IPS-20b (cell line): ENCODE measurements around the gene EVC.

ENCODE experiments used
- H3K27ac ChIP-seq: one replicate; pipeline ENCODE4 v1.5.1; 2013; ENCODE audit warnings: low read length
- H3K27me3 ChIP-seq: 2 replicates; pipeline ENCODE4 v1.6.1; 2013; ENCODE audit warnings: mild to moderate bottlenecking, low read length, inconsistent platforms; ENCODE audit not compliant: insufficient read depth
- H3K36me3 ChIP-seq: 2 replicates; pipeline ENCODE4 v1.6.1; 2013; ENCODE audit warnings: low read depth, mild to moderate bottlenecking, inconsistent platforms, low read length, moderate library complexity; ENCODE audit not compliant: insufficient read depth
- H3K4me1 ChIP-seq: 2 replicates; pipeline ENCODE4 v1.6.1; 2013; ENCODE audit warnings: mild to moderate bottlenecking, control low read depth, inconsistent platforms, low read length, moderate library complexity; ENCODE audit not compliant: insufficient read depth
- H3K4me3 ChIP-seq: 2 replicates; pipeline ENCODE4 v1.5.1; 2013; ENCODE audit warnings: mild to moderate bottlenecking, low read length, inconsistent platforms
- H3K9ac ChIP-seq: 2 replicates; pipeline ENCODE4 v1.6.1; 2013; ENCODE audit warnings: low read depth, mild to moderate bottlenecking, inconsistent platforms, low read length, moderate library complexity
- H3K9me3 ChIP-seq: 2 replicates; pipeline ENCODE4 v1.6.1; 2013; ENCODE audit warnings: mild to moderate bottlenecking, low read depth, low read length, inconsistent platforms; ENCODE audit not compliant: insufficient read depth

The EVC gene

DNA sequence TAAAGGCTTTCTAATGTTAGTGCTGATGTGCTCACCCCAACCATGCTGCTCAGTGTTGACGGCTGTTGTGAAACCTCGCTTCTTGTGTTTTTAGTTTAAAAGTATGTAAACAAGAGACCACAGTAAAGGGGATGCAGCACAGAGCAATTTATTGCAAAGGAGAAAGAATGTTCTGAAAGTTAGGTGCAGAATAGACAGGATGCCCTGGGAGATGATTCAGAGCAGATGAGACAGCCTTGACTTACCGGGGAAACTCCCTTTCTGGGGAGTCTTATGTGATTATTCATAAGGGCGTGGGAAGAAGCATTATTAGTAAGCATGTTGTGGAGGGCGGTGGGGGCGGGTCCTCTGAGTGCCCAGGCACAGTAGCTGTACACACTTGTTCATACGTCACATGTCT is 47.7 kb downstream of the EVC start:
- H3K9me3 ChIP-seq = no peaks in the 10 kb centered on the region
- H3K36me3 ChIP-seq = peaks cover 50% of the 10 kb centered on the region
- no peak overlapping the region for H3K27ac ChIP-seq
- H3K9ac ChIP-seq = no peak overlapping the region
- H3K4me1 ChIP-seq = peaks cover 6% of the 10 kb centered on the region
- H3K27me3 ChIP-seq = no peaks in the 10 kb centered on the region
- no peak overlapping the region for H3K4me3 ChIP-seq

- no peak overlapping the region for H3K9ac ChIP-seq
- peaks cover 5% of the 10 kb centered on the region; the same call in 1 of the 2 replicates for H3K4me1 ChIP-seq
- no peak overlapping the region for H3K4me3 ChIP-seq
- H3K27ac ChIP-seq = no peak overlapping the region
- H3K36me3 ChIP-seq = peaks cover 43% of the 10 kb centered on the region; the same call in 1 of the 2 replicates
- no peaks in the 10 kb centered on the region for H3K27me3 ChIP-seq
- no peaks in the 10 kb centered on the region for H3K9me3 ChIP-seq
Observed at GRCh38 chr4:5759236-5760075, 48.5 kb downstream of the EVC start.

DNA sequence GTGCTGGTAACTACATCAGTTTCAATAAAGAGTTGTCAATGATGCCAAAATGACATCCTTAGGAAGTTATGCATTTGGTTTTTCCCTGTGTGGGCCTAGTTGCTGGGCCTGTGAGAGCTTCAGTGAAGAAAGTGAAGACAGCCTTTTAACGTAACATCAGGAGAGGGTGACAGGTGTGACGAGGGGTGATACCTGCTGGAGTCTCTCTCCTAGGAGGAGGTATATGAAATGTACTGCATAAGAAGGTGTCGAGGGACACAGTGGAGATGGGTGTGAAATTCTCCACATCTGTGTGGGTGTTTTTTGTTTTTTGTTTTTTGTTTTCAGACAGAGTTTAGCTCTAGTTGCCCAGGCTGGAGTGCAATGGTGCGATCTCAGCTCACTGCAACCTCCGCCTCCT is 49.2 kb downstream of the EVC start:
- no peaks in the 10 kb centered on the region for H3K9me3 ChIP-seq
- H3K27me3 ChIP-seq = no peaks in the 10 kb centered on the region
- no peak overlapping the region for H3K4me3 ChIP-seq
- H3K4me1 ChIP-seq = peaks cover 5% of the 10 kb centered on the region; the same call in 1 of the 2 replicates
- H3K27ac ChIP-seq = no peak overlapping the region
- H3K36me3 ChIP-seq = peaks cover 35% of the 10 kb centered on the region; the same call in 1 of the 2 replicates
- no peak overlapping the region for H3K9ac ChIP-seq

DNA sequence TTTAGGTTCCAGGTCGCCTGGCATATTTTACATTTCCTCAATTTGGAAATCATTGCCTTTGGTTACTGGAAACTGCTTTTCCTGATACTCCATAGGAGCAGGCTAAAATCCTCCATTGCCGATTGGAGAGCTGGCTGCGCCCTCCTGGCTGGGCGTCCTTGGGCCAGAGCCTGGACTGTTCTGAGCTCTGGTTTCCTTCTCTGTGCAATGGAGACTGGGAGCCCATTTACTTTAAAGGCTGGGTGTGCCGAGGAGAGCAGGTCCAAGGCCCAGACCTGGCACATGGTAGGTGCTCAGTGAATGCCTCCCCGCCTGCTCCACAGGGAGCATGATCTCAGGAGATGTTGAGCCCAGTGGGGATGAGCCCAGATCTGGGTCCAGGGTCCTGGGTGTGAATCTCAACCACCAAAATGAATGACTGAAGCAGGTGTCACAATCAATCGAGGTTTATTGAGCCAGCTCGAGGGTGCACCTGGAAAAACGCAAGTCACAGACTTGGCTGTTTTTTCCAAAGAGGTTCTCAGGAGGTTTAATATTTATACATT is 50.0 kb downstream of the EVC start:
- H3K27ac ChIP-seq = no peak overlapping the region

GRCh38 chr4:5770051-5770450 is 59.0 kb downstream of the EVC start:
- Histone ChIP-seq H3K27ac (no peak overlapping the region), H3K4me1 (peaks cover 5% of the 10 kb centered on the region; the same call in 1 of the 2 replicates), H3K9ac (no peak overlapping the region), H3K36me3 (0 out of 2 replicates have a peak, but pooled peaks cover 7% of the 10 kb centered on the region), H3K27me3 (no peaks in the 10 kb centered on the region), H3K9me3 (peaks cover 14% of the 10 kb centered on the region), H3K4me3 (no peak overlapping the region)

More for the DNA sequence above, 50.0 kb downstream of the EVC start:
- H3K9me3 ChIP-seq = no peaks in the 10 kb centered on the region
- H3K4me1 ChIP-seq = peaks cover 5% of the 10 kb centered on the region; the same call in 1 of the 2 replicates
- no peak overlapping the region for H3K4me3 ChIP-seq
- no peak overlapping the region; the same call in 1 of the 2 replicates for H3K9ac ChIP-seq
- H3K27me3 ChIP-seq = no peaks in the 10 kb centered on the region
- peaks cover 28% of the 10 kb centered on the region; the same call in 1 of the 2 replicates for H3K36me3 ChIP-seq

DNA sequence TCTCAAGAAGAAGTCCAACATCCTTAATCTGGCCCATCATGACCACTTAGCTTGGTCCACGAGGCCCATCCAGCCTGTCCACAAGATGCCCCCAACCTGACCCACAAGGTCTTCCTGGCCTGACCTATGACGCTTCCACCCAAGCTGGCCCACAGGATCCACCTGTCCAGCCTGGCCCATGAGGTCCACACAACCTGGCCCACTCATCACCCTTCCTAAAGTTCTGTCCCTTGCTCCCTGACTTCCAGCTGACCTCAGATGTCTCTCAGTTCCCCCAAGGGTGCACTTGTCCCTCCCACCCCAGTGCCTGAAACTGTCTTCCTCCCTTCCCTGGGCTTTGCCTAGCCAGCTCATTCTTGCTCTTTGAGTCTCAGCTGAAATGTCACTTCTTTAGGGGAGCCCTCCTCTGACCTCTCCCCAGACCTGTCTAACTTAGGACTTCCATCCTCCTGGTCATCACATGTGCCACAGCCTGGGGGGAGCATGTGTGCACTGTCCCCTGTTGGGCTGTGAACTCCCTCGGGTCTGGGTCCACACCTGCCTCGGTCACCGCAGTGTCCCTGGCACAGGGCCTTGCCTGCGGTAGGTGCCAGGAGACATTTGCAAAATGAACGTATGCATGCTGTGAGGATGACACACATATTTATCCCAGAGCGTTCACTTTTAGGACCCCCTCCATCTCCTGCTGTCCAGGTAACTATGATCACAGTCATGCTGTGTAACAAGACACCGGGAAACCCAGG is 61.7 kb downstream of the EVC start:
- Histone ChIP-seq H3K9ac (no peak overlapping the region), H3K36me3 (peaks cover 23% of the 10 kb centered on the region), H3K4me3 (no peak overlapping the region), H3K9me3 (peaks cover 36% of the 10 kb centered on the region), H3K27me3 (no peaks in the 10 kb centered on the region), H3K27ac (no peak overlapping the region), H3K4me1 (peaks cover 5% of the 10 kb centered on the region; the same call in 1 of the 2 replicates)

- Histone ChIP-seq H3K36me3 (peaks cover 23% of the 10 kb centered on the region), H3K9ac (no peak overlapping the region), H3K4me3 (no peak overlapping the region), H3K27me3 (no peaks in the 10 kb centered on the region), H3K9me3 (peaks cover 34% of the 10 kb centered on the region), H3K4me1 (peaks cover 5% of the 10 kb centered on the region; the same call in 1 of the 2 replicates), H3K27ac (no peak overlapping the region)
Observed at GRCh38 chr4:5773271-5773555, 62.2 kb downstream of the EVC start.

- H3K9me3 ChIP-seq = peaks cover 32% of the 10 kb centered on the region
- no peak overlapping the region for H3K27ac ChIP-seq
- H3K36me3 ChIP-seq = peaks cover 23% of the 10 kb centered on the region
- peaks cover 5% of the 10 kb centered on the region; the same call in 1 of the 2 replicates for H3K4me1 ChIP-seq
- H3K4me3 ChIP-seq = no peak overlapping the region
- H3K9ac ChIP-seq = no peak overlapping the region
- H3K27me3 ChIP-seq = no peaks in the 10 kb centered on the region
Observed at GRCh38 chr4:5774416-5775036, 63.5 kb downstream of the EVC start.

GRCh38 chr4:5776510-5776909 is 65.5 kb downstream of the EVC start:
- H3K9ac ChIP-seq = no peak overlapping the region
- no peak overlapping the region for H3K27ac ChIP-seq
- H3K27me3 ChIP-seq = no peaks in the 10 kb centered on the region
- peaks cover 22% of the 10 kb centered on the region for H3K9me3 ChIP-seq
- peaks cover 5% of the 10 kb centered on the region; the same call in 1 of the 2 replicates for H3K4me1 ChIP-seq
- no peak overlapping the region for H3K4me3 ChIP-seq
- H3K36me3 ChIP-seq = peaks cover 16% of the 10 kb centered on the region

DNA sequence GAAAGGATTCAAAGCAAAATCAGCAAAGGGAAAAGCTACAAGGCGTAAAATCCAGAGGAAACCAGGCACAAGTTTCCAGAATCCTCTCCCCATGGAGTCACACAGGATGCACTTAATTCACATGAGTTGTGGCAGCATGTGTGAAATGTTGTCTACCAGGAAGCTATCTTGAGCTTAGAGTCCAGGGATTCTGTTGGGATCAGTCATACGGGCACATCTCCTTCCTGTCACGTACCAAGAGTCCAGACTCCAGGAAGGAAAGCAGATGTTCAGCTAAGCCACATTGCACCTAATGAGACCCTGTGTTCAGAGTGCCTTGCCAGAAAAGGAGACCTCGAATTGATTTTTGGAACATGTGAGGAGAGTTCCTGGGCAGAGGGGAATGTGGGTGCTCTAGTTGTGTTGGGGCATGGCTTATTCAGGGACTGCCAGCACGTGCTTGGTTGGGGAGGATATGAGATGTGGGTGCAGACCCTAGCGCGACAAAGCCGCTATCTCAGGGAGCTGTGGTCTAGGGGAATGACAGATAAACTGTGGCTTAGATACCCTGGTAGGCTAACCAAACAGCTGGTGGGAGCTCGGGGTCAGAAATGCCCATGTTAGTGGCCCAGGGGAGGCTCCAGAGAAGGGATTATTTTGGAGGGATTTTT is 70.0 kb downstream of the EVC start:
- no peak overlapping the region for H3K27ac ChIP-seq
- peaks cover 12% of the 10 kb centered on the region for H3K36me3 ChIP-seq
- H3K27me3 ChIP-seq = no peaks in the 10 kb centered on the region
- H3K9me3 ChIP-seq = peaks cover 14% of the 10 kb centered on the region; the same call in 1 of the 2 replicates
- no peaks in the 10 kb centered on the region for H3K4me1 ChIP-seq
- H3K4me3 ChIP-seq = no peak overlapping the region
- no peak overlapping the region for H3K9ac ChIP-seq

DNA sequence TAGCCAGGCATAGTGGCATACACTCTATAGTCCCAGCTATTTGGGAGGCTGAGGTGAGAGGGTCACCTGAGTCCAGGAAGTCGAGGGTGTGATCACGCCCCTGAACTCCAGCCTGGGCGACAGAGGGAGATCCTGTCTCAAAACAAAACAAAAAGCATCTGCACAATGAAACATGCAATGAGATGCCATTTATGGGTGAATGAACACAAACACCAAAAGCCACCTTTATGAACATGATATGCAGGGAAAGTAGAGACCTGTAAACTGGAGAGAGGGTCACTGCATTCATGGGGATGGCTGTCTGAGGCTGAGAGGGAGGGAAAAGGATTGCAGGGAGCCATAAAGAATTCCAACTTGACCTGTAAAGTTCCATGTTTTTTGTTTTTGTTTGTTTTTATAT is 70.7 kb downstream of the EVC start:
- Histone ChIP-seq H3K4me3 (no peak overlapping the region), H3K36me3 (peaks cover 5% of the 10 kb centered on the region; the same call in 1 of the 2 replicates), H3K4me1 (no peaks in the 10 kb centered on the region), H3K27ac (no peak overlapping the region), H3K9ac (no peak overlapping the region), H3K9me3 (peaks cover 7% of the 10 kb centered on the region; the same call in 1 of the 2 replicates), H3K27me3 (no peaks in the 10 kb centered on the region)
